ENCODE results near the gene NOTCH4.

Gene NOTCH4

DNA sequence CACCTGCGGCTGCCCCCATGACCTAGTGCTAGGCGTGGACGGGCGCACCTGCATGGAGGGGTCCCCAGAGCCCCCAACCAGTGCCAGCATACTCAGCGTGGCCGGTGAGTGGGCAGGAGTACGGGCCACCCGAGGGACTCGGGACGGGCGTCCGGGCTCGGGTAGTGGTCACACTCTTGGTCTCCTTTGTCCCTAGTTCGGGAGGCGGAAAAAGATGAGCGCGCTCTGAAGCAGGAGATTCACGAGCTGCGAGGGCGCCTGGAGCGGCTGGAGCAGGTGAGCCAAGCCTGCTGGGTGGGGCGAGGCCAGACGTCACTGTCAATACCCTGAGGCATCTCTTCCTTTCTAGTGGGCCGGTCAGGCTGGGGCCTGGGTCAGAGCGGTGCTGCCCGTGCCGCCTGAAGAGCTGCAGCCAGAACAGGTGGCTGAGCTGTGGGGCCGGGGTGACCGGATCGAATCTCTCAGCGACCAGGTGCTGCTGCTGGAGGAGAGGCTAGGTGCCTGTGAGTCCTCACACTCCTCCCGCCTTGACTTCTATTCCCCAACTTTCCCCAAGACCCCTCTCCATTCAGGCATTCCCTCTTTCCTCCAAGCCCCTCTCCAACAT lies 56.6 kb downstream of the NOTCH4 start:
- Histone ChIP-seq H3K4me3 (ENCODE audit: control insufficient read depth in 1 of 7, extremely low read depth in 1 of 7, insufficient read depth in 4 of 7, low read depth in 2 of 7, low read length in 6 of 7) (no peak overlapping the region), H3K4me1 (ENCODE audit: control extremely low read depth in 1 of 4, control insufficient read depth in 4 of 4, insufficient read depth in 4 of 4, low read length in 3 of 4) (no peaks in the 10 kb centered on the region), H3K36me3 (ENCODE audit: control insufficient read depth in 4 of 4, insufficient read depth in 4 of 4, low read length in 3 of 4) (peaks cover 13 to 78% (median 54%) of the 10 kb centered on the region in 4 experiments), H3K9me3 (ENCODE audit: control extremely low read depth in 1 of 5, control insufficient read depth in 4 of 5, insufficient read depth in 2 of 5, low read depth in 1 of 5, low read length in 4 of 5) (no peaks in the 10 kb centered on the region), H3K27ac (ENCODE audit: insufficient read depth in 1 of 2, low read depth in 1 of 2, low read length in 2 of 2, poor library complexity in 1 of 2, severe bottlenecking in 2 of 2) (peak overlapping the region in 1 of 2 experiments; percentile 77), H3K27me3 (replicated peaks in 2 of 5; ENCODE audit: control insufficient read depth in 4 of 5, insufficient read depth in 5 of 5, low read length in 4 of 5) (no peaks in the 10 kb centered on the region)
- CTCF ChIA-PET = interaction anchor here (1.2 kb wide), 1 partner anchor 9 kb away, joined by 3 read pairs; no protein-coding TSS in a partner anchor
- 98% methylated on average over 29 of the region's 32 CpGs for WGBS (ENCODE audit: insufficient coverage)
- POLR2A ChIA-PET = no interaction called here
- no peak for DNase-seq

- 97% methylated on average over 22 of the region's 30 CpGs for WGBS (ENCODE audit: insufficient coverage)
- DNase-seq = no peak
- H3K9me3 ChIP-seq (ENCODE audit: control extremely low read depth in 1 of 5, control insufficient read depth in 4 of 5, insufficient read depth in 2 of 5, low read depth in 1 of 5, low read length in 4 of 5) = no peaks in the 10 kb centered on the region
- ChIA-PET CTCF (interaction anchor here (1.2 to 2.2 kb wide), 3 partner anchors 8 to 25 kb away, joined by 3 to 11 read pairs (median 3); no protein-coding TSS in a partner anchor), POLR2A (interaction anchor here (0.7 kb wide), 1 partner anchor 533 kb away, joined by 3 read pairs; no protein-coding TSS in a partner anchor)
- no peaks in the 10 kb centered on the region for H3K4me1 ChIP-seq (ENCODE audit: control extremely low read depth in 1 of 4, control insufficient read depth in 4 of 4, insufficient read depth in 4 of 4, low read length in 3 of 4)
- no peak overlapping the region for H3K27ac ChIP-seq (ENCODE audit: insufficient read depth in 1 of 2, low read depth in 1 of 2, low read length in 2 of 2, poor library complexity in 1 of 2, severe bottlenecking in 2 of 2)
- no peaks in the 10 kb centered on the region for H3K27me3 ChIP-seq (replicated peaks in 2 of 5; ENCODE audit: control insufficient read depth in 4 of 5, insufficient read depth in 5 of 5, low read length in 4 of 5)
- H3K36me3 ChIP-seq (ENCODE audit: control insufficient read depth in 4 of 4, insufficient read depth in 4 of 4, low read length in 3 of 4) = peaks cover 13 to 78% (median 54%) of the 10 kb centered on the region in 4 experiments
- no peak overlapping the region for H3K4me3 ChIP-seq (ENCODE audit: control insufficient read depth in 1 of 7, extremely low read depth in 1 of 7, insufficient read depth in 4 of 7, low read depth in 2 of 7, low read length in 6 of 7)
Observed at GRCh38 chr6:32166411-32167061, 57.3 kb downstream of the NOTCH4 start.

- Histone ChIP-seq H3K4me3 (ENCODE audit: control insufficient read depth in 1 of 7, extremely low read depth in 1 of 7, insufficient read depth in 4 of 7, low read depth in 2 of 7, low read length in 6 of 7) (no peak within 1 kb of the TSS), H3K36me3 (ENCODE audit: control insufficient read depth in 4 of 4, insufficient read depth in 4 of 4, low read length in 3 of 4) (peaks cover 7 to 56% (median 39%) of the 10 kb centered on the region in 4 experiments)
- POLR2A ChIA-PET = no interaction called here
Observed at GRCh38 chr6:32164295-32164694, 59.6 kb downstream of the NOTCH4 start, which contains the start of gene EGFL8. TSS of gene EGFL8 (plus strand) at chr6:32164595. CDS start at chr6:32166166, 1,571 bp downstream.

DNA sequence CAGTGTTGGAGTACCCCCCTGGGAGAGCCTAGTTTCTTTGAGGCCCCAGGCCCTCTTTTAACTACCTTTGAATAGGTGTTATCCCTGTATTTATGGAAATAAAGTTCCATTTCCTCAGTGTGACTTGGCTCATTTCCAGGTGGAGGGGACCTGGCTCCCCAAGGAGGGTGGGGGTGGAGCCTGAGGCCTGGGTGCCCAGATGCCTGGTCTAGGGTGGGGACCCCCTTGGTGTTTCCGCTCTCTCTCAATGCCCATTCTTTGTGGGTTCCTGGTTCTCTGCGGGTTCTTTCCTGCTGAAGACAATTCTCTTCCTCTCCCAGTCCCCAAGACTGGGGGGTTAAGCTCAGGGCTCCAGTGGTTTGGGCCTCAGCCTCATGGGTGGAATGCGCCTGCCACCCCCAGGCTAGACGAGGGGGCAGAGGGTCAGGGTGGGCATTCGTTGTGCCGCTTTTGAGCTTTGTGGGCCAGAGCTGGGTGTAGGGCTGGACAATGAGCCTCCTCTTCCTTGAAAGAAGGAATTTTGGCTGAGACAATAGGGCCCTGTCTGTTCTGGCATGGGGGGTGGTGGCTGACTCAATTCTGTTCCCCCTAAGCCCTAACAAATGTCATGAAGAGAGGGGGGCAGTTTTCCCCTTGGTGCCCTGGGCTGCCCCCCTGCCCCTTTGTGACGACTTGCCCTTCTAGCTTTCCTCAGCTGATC lies 60.2 kb downstream of the NOTCH4 start:
- Histone ChIP-seq H3K9me3 (ENCODE audit: control extremely low read depth in 1 of 5, control insufficient read depth in 4 of 5, insufficient read depth in 2 of 5, low read depth in 1 of 5, low read length in 4 of 5) (no peaks in the 10 kb centered on the region), H3K4me1 (ENCODE audit: control extremely low read depth in 1 of 4, control insufficient read depth in 4 of 4, insufficient read depth in 4 of 4, low read length in 3 of 4) (no peaks in the 10 kb centered on the region), H3K36me3 (ENCODE audit: control insufficient read depth in 4 of 4, insufficient read depth in 4 of 4, low read length in 3 of 4) (peaks cover 7 to 55% (median 37%) of the 10 kb centered on the region in 4 experiments), H3K4me3 (ENCODE audit: control insufficient read depth in 1 of 7, extremely low read depth in 1 of 7, insufficient read depth in 4 of 7, low read depth in 2 of 7, low read length in 6 of 7) (no peak overlapping the region), H3K27me3 (replicated peaks in 2 of 5; ENCODE audit: control insufficient read depth in 4 of 5, insufficient read depth in 5 of 5, low read length in 4 of 5) (no peaks in the 10 kb centered on the region), H3K27ac (ENCODE audit: insufficient read depth in 1 of 2, low read depth in 1 of 2, low read length in 2 of 2, poor library complexity in 1 of 2, severe bottlenecking in 2 of 2) (no peak overlapping the region)
- ChIA-PET CTCF (interaction anchor here (0.6 to 1.9 kb wide), 5 partner anchors 9 to 94 kb away, joined by 3 to 4 read pairs (median 3); no protein-coding TSS in a partner anchor), POLR2A (no interaction called here)
- DNase-seq = no peak
- WGBS (ENCODE audit: insufficient coverage) = 93% methylated on average over 6 of the region's 7 CpGs

More at GRCh38 chr6:32164295-32164694, 59.6 kb downstream of the NOTCH4 start, which contains the start of gene EGFL8:
- CTCF ChIA-PET = interaction anchor here (0.6 to 2.2 kb wide), 7 partner anchors 9 to 94 kb away, joined by 3 to 11 read pairs (median 3); no protein-coding TSS in a partner anchor
- Histone ChIP-seq H3K27me3 (replicated peaks in 2 of 5; ENCODE audit: control insufficient read depth in 4 of 5, insufficient read depth in 5 of 5, low read length in 4 of 5) (no peaks in the 10 kb centered on the region), H3K4me1 (ENCODE audit: control extremely low read depth in 1 of 4, control insufficient read depth in 4 of 4, insufficient read depth in 4 of 4, low read length in 3 of 4) (no peaks in the 10 kb centered on the region), H3K9me3 (ENCODE audit: control extremely low read depth in 1 of 5, control insufficient read depth in 4 of 5, insufficient read depth in 2 of 5, low read depth in 1 of 5, low read length in 4 of 5) (no peaks in the 10 kb centered on the region), H3K27ac (ENCODE audit: insufficient read depth in 1 of 2, low read depth in 1 of 2, low read length in 2 of 2, poor library complexity in 1 of 2, severe bottlenecking in 2 of 2) (no peak within 1 kb of the TSS)
- DNase-seq = no peak

DNA sequence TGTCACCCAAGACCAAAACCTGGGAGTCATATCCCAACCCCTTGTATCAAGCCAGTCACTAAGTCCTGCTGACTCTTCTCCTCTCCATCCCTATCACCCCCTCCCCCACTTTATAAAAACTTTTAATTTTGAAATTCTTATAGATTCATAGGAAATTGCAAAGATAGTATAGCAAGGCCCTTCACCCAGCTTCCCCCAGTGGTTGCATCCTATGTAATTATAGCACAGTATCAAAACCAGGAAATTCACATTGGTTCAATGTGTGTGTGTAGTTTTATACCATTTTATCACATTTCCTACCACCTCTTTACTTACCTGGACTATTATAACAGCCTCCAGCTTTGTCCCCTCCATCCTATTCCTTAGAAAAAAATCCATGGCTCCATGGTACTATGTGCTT lies 65.8 kb downstream of the NOTCH4 start:
- no peaks in the 10 kb centered on the region for H3K27me3 ChIP-seq (replicated peaks in 2 of 5; ENCODE audit: control insufficient read depth in 4 of 5, insufficient read depth in 5 of 5, low read length in 4 of 5)
- CTCF ChIA-PET = interaction anchor here (0.8 to 3.4 kb wide), 6 partner anchors 9 to 123 kb away, joined by 3 to 13 read pairs (median 3); no protein-coding TSS in a partner anchor
- POLR2A ChIA-PET = interaction anchor here (1.2 kb wide), 1 partner anchor 29 kb away, joined by 4 read pairs; no protein-coding TSS in a partner anchor
- H3K4me1 ChIP-seq (ENCODE audit: control extremely low read depth in 1 of 4, control insufficient read depth in 4 of 4, insufficient read depth in 4 of 4, low read length in 3 of 4) = peaks cover 0 to 26% (median 22%) of the 10 kb centered on the region in 4 experiments
- peaks cover 5 to 39% (median 26%) of the 10 kb centered on the region in 4 experiments for H3K36me3 ChIP-seq (ENCODE audit: control insufficient read depth in 4 of 4, insufficient read depth in 4 of 4, low read length in 3 of 4)
- no peak for DNase-seq
- no peak overlapping the region for H3K27ac ChIP-seq (ENCODE audit: insufficient read depth in 1 of 2, low read depth in 1 of 2, low read length in 2 of 2, poor library complexity in 1 of 2, severe bottlenecking in 2 of 2)
- no peaks in the 10 kb centered on the region for H3K9me3 ChIP-seq (ENCODE audit: control extremely low read depth in 1 of 5, control insufficient read depth in 4 of 5, insufficient read depth in 2 of 5, low read depth in 1 of 5, low read length in 4 of 5)
- no peak overlapping the region for H3K4me3 ChIP-seq (ENCODE audit: control insufficient read depth in 1 of 7, extremely low read depth in 1 of 7, insufficient read depth in 4 of 7, low read depth in 2 of 7, low read length in 6 of 7)

DNA sequence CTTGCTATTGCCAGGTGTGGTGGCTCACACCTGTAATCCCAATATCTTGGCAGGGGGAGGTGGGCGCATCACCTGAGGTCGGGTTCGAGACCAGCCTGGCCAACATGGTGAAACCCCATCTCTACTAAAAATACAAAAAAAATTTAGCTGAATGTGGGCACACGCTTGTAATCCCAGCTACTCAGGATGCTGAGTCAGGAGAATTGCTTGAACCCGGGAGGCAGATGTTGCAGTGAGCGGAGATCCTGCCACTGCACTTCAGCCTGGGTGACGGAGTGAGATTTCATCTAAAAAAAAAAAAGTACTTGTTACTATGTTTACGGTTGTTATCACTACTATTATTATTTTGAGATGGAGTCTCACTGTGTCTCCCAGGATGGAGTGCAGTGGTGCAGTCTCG lies 67.0 kb downstream of the NOTCH4 start:
- CTCF ChIA-PET = no interaction called here

More for the DNA sequence above, 67.0 kb downstream of the NOTCH4 start:
- no peak overlapping the region for H3K4me3 ChIP-seq (ENCODE audit: control insufficient read depth in 1 of 7, extremely low read depth in 1 of 7, insufficient read depth in 4 of 7, low read depth in 2 of 7, low read length in 6 of 7)
- no peak overlapping the region for H3K27ac ChIP-seq (ENCODE audit: insufficient read depth in 1 of 2, low read depth in 1 of 2, low read length in 2 of 2, poor library complexity in 1 of 2, severe bottlenecking in 2 of 2)
- H3K27me3 ChIP-seq (replicated peaks in 2 of 5; ENCODE audit: control insufficient read depth in 4 of 5, insufficient read depth in 5 of 5, low read length in 4 of 5) = peaks cover 0 to 1% (median 0%) of the 10 kb centered on the region in 5 experiments
- no peak for DNase-seq
- POLR2A ChIA-PET = interaction anchor here (0.6 to 1.2 kb wide), 2 partner anchors 9 to 30 kb away, joined by 3 to 4 read pairs; no protein-coding TSS in a partner anchor
- H3K9me3 ChIP-seq (ENCODE audit: control extremely low read depth in 1 of 5, control insufficient read depth in 4 of 5, insufficient read depth in 2 of 5, low read depth in 1 of 5, low read length in 4 of 5) = no peaks in the 10 kb centered on the region
- H3K4me1 ChIP-seq (ENCODE audit: control extremely low read depth in 1 of 4, control insufficient read depth in 4 of 4, insufficient read depth in 4 of 4, low read length in 3 of 4) = peaks cover 0 to 34% (median 31%) of the 10 kb centered on the region in 4 experiments
- 96% methylated on average over 4 of the region's 9 CpGs for WGBS (ENCODE audit: insufficient coverage)
- peaks cover 5 to 31% (median 19%) of the 10 kb centered on the region in 4 experiments for H3K36me3 ChIP-seq (ENCODE audit: control insufficient read depth in 4 of 4, insufficient read depth in 4 of 4, low read length in 3 of 4)
